ENCODE measurements around the gene ZFHX3. TPM values are rescaled to one million over a fixed set of nuclear protein-coding genes. Genes with fewer than 3 reads are reported as not detected.

ZFHX3 gene
- total RNA-seq, 1 experiment from 2014 or later = 1.5 TPM

- Mint-ChIP-seq H3K4me1 (peaks cover 24 to 29% of the 10 kb centered on the region in 2 experiments), H3K9me3 (peaks cover 0 to under 1% of the 10 kb centered on the region in 2 experiments; a peak in 2 of 5 replicates), H3K27ac (no peak overlapping the region), H3K4me3 (no peak overlapping the region), H3K36me3 (ENCODE audit: insufficient read depth in 1 of 3, low read depth in 3 of 3) (no peaks in the 10 kb centered on the region), H3K27me3 (ENCODE audit: low read depth) (peaks cover 9% of the 10 kb centered on the region)
- Histone ChIP-seq H2BK15ac (ENCODE audit: low read depth, low read length) (no peak overlapping the region), H3K14ac (ENCODE audit: insufficient read depth, low read length) (no peak overlapping the region), H4K8ac (replicated peaks; ENCODE audit: insufficient read length, low read depth, low read length) (no peak overlapping the region), H3K9ac (ENCODE audit: extremely low read depth, insufficient read length, low read length) (no peak overlapping the region), H3K23me2 (ENCODE audit: insufficient read length, low read depth, low read length, poor library complexity, severe bottlenecking) (no peaks in the 10 kb centered on the region), H3K18ac (ENCODE audit: insufficient read length, low read depth, low read length) (no peak overlapping the region), H3K4me2 (ENCODE audit: insufficient read depth, insufficient read length, low read length) (no peak overlapping the region), H4K5ac (ENCODE audit: insufficient read length, low read depth, low read length) (no peak overlapping the region), H2BK5ac (ENCODE audit: insufficient read length, low read length) (no peak overlapping the region), H2BK120ac (ENCODE audit: low read depth, low read length, poor library complexity, severe bottlenecking) (no peak overlapping the region), H2BK12ac (ENCODE audit: insufficient read length, low read depth, low read length) (no peak overlapping the region), H3K56ac (ENCODE audit: insufficient read length, low read depth, low read length) (no peak overlapping the region), H3K23ac (ENCODE audit: insufficient read length, low read depth, low read length) (no peak overlapping the region), H3K9me3 (ENCODE audit: control insufficient read depth, low read depth, low read length) (no peaks in the 10 kb centered on the region), H4K91ac (ENCODE audit: insufficient read length, low read depth, low read length) (no peak overlapping the region), H3K4ac (ENCODE audit: low read depth, low read length) (no peak overlapping the region), H3T11ph (ENCODE audit: low read length) (no peak overlapping the region), H4K20me1 (ENCODE audit: control insufficient read depth, insufficient read depth, insufficient read length) (no peaks in the 10 kb centered on the region), H3K79me1 (ENCODE audit: insufficient read depth, low read depth, low read length, poor library complexity, severe bottlenecking) (no peaks in the 10 kb centered on the region), H3K79me2 (ENCODE audit: insufficient read depth, low read length) (no peaks in the 10 kb centered on the region), H3K4me1 (ENCODE audit: insufficient read depth, low read length) (peaks cover 6% of the 10 kb centered on the region; the same call in 1 of the 2 replicates), H3K27ac (ENCODE audit: insufficient read length, low read depth, low read length) (no peak overlapping the region), H2AK5ac (ENCODE audit: insufficient read length, low read length) (no peak overlapping the region), H2BK20ac (ENCODE audit: low read depth, low read length, poor library complexity, severe bottlenecking) (no peak overlapping the region), H3K27me3 (ENCODE audit: insufficient read depth, low read length) (no peaks in the 10 kb centered on the region), H2AFZ (ENCODE audit: low read length) (no peak overlapping the region)
- peak; percentile 77 for TF ChIP-seq CTCF (conservative IDR thresholded peaks at IDR 0.05)
- peak; percentile 68 for DNase-seq
- WGBS (ENCODE audit: extremely low coverage, insufficient read length, low lambda C conversion rate) = no CpG with 5 or more reads among the region's 18 CpGs
These were observed 52.6 kb downstream of the ZFHX3 start for GRCh38 chr16:72995151-72995881.

Data from H9 (cell line).